Immature natural killer cell (primary cell): ENCODE results near the gene SEC16B. TPM values are rescaled to one million over a fixed set of nuclear protein-coding genes. Genes with fewer than 3 reads are reported as not detected.

ENCODE experiments used
- DNase-seq, 3 donors: peaks; one replicate each; pipeline ENCODE4 v3.0.0; 2022; ENCODE audit warnings: mixed read lengths in 1 of 3
- H3K27ac Mint-ChIP-seq, 6 donors: one replicate each; pipeline ENCODE4 v1.8.0; 2020; ENCODE audit warnings: mixed read lengths in 6 of 6, mild to moderate bottlenecking in 5 of 6, inconsistent platforms in 4 of 6, moderate library complexity in 3 of 6
- H3K27me3 Mint-ChIP-seq, 3 donors: one replicate each; pipeline ENCODE4 v1.8.0; 2020 to 2021; ENCODE audit warnings: low read depth in 3 of 3, mild to moderate bottlenecking in 3 of 3, mixed read lengths in 3 of 3, moderate library complexity in 3 of 3, inconsistent platforms in 1 of 3
- H3K36me3 Mint-ChIP-seq, 3 donors: one replicate each; pipeline ENCODE4 v1.8.0; 2020; ENCODE audit warnings: mixed read lengths in 3 of 3, inconsistent platforms in 2 of 3, mild to moderate bottlenecking in 2 of 3
- H3K4me1 Mint-ChIP-seq, 2 donors: one replicate each; pipeline ENCODE4 v1.8.0; 2020; ENCODE audit warnings: inconsistent platforms in 2 of 2, mild to moderate bottlenecking in 2 of 2, mixed read lengths in 2 of 2, moderate library complexity in 1 of 2
- H3K4me3 Mint-ChIP-seq, 5 donors: one replicate each; pipeline ENCODE4 v1.8.0; 2020; ENCODE audit warnings: mild to moderate bottlenecking in 5 of 5, mixed read lengths in 5 of 5, inconsistent platforms in 3 of 5, moderate library complexity in 3 of 5
- H3K9me3 Mint-ChIP-seq, 6 donors: one replicate each; pipeline ENCODE4 v1.8.0; 2020; ENCODE audit warnings: mild to moderate bottlenecking in 6 of 6, mixed read lengths in 6 of 6, inconsistent platforms in 4 of 6, moderate library complexity in 3 of 6
- polyA plus RNA-seq, 3 donors: library from polyadenylated mRNA; unstranded; fragments of 300-500 nt; fragmentation: Illumina TruSeq; gene quantifications; one replicate each; pipeline ENCODE4 v1.2.3, GENCODE V29; 2021

The SEC16B gene
- polyA plus RNA-seq, 3 donors from 2014 or later, result 0.21 TPM; not detected in 2

DNA sequence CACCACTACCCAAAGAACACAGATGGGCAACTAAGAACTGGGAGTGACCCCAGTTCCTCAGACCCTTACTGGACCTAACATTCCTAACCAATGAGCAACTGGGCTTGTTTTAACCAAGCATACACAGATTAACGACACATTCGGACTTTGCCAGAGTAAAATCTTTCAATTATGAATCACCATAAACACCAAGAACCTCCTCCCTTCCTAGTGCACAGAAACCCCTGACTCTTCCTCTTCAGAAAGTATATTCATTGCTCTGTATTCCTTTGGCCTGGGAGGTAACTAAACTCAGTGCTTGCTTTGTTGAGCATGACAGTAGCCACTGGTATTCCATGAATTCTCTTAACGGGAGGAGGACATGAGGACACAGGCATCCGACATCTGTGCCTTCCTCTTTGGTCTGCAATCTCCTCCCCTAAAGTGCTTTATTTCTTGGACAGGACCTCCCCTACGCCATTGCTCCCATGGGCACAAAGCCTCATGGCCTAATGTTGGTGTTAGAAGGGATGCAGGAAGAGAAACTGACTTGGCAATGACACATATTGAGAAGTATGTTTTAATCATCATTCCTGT, 42.7 kb downstream of the SEC16B start:
- Mint-ChIP-seq H3K27me3 (no peaks in the 10 kb centered on the region), H3K4me1 (no peaks in the 10 kb centered on the region), H3K27ac (no peak overlapping the region), H3K36me3 (no peaks in the 10 kb centered on the region), H3K9me3 (peaks cover 0 to 6% (median under 1%) of the 10 kb centered on the region in 6 donors), H3K4me3 (no peak overlapping the region)
- no peak for DNase-seq

DNA sequence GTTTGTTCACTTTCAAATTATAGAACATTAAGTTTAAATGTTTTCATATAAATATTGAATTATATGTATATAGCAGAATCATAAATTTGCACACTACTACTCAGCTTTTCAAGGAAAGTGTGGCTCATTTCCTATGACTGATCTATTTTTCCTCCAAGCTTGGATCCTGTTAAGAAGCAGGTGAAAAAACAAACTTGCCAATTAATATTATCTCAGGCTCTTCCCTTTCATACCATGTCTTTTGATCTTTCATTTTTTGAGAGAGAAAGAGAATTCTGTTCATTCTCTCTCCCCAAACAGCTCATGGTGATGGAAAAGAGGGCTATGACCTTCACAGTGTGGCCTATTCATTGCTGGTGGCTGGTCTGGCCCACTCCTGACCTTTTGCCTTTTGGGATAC, 43.7 kb downstream of the SEC16B start:
- Mint-ChIP-seq H3K4me3 (no peak overlapping the region), H3K36me3 (no peaks in the 10 kb centered on the region), H3K4me1 (no peaks in the 10 kb centered on the region), H3K9me3 (peaks cover 0 to 6% (median under 1%) of the 10 kb centered on the region in 6 donors), H3K27ac (no peak overlapping the region), H3K27me3 (no peaks in the 10 kb centered on the region)
- no peak for DNase-seq

GRCh38 chr1:177925006-177925405, 44.9 kb downstream of the SEC16B start:
- H3K9me3 Mint-ChIP-seq, result peaks cover 0 to 6% (median under 1%) of the 10 kb centered on the region in 6 donors
- H3K27ac Mint-ChIP-seq, result no peak overlapping the region
- DNase-seq, result no peak
- no peaks in the 10 kb centered on the region for H3K4me1 Mint-ChIP-seq
- H3K4me3 Mint-ChIP-seq, result no peak overlapping the region
- H3K36me3 Mint-ChIP-seq, result no peaks in the 10 kb centered on the region
- H3K27me3 Mint-ChIP-seq, result no peaks in the 10 kb centered on the region

DNA sequence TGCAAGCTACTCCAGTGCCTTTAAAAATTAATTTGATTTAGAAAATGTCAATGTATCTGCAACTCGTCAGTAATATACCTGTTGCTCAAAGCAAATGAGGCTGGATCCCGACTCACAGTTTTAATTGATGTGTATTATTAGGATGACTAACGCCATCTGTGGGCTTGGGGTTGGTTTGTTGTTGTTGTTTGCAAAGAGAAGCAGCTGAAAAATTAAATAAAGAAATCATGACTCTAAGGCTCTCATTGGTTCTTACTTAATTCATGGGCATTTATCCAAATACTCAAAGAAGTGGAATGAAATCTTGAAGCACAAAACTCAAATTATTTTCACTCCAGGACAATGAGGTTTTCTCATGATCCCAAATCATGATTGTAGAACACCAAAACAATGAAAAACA, 46.4 kb downstream of the SEC16B start:
- H3K27ac Mint-ChIP-seq, result no peak overlapping the region
- DNase-seq, result no peak
- no peaks in the 10 kb centered on the region for H3K36me3 Mint-ChIP-seq
- no peaks in the 10 kb centered on the region for H3K4me1 Mint-ChIP-seq
- H3K27me3 Mint-ChIP-seq, result no peaks in the 10 kb centered on the region
- H3K9me3 Mint-ChIP-seq, result peaks cover 0 to 6% (median 0%) of the 10 kb centered on the region in 6 donors
- no peak overlapping the region for H3K4me3 Mint-ChIP-seq

DNA sequence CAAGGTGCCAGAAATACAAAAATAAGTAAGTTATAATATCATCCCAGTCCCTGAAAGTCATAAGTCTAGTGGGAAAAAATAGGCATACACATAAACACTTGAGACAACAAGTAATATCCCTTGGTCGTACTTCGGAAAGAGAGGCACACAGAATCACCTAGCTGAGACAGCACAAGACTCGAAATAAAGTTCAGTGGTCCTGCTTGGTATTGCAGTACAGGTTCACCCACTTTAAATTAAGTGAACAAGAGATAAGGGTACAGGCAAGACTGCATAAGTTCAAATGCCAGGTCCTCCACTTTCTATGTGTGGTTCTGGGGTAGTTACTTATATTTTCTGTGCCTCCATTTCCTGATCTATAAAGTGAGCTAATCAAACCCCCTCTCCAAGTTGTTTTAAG, 47.6 kb downstream of the SEC16B start:
- no peaks in the 10 kb centered on the region for H3K4me1 Mint-ChIP-seq
- H3K27ac Mint-ChIP-seq, result no peak overlapping the region
- no peaks in the 10 kb centered on the region for H3K36me3 Mint-ChIP-seq
- H3K4me3 Mint-ChIP-seq, result no peak overlapping the region
- peaks cover 0 to 5% (median 0%) of the 10 kb centered on the region in 6 donors for H3K9me3 Mint-ChIP-seq
- no peak for DNase-seq
- no peaks in the 10 kb centered on the region for H3K27me3 Mint-ChIP-seq

DNA sequence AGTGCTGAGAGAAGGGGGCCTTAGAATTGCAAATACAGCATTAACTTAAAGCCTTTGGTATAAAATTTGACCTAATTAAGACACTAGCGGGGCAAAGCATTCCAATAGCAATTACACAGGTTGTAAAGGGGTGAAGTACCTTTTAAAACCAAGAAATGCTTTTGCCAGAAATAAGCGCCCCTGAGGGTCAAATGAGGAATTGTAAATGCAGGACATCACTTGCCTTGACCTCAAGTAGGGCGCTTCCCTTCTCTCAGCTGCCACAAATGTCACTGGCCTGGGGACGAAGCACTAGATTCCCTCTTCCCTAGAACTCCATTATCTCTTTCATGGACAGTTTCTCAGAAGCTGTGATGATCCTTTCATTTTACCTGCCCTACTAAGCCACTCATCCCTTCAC, 48.3 kb downstream of the SEC16B start:
- DNase-seq, result no peak
- Mint-ChIP-seq H3K27me3 (no peaks in the 10 kb centered on the region), H3K4me1 (no peaks in the 10 kb centered on the region), H3K36me3 (no peaks in the 10 kb centered on the region), H3K27ac (no peak overlapping the region), H3K9me3 (peaks cover 0 to 2% (median 0%) of the 10 kb centered on the region in 6 donors), H3K4me3 (no peak overlapping the region)

- Mint-ChIP-seq H3K4me3 (no peak overlapping the region), H3K27ac (no peak overlapping the region), H3K27me3 (no peaks in the 10 kb centered on the region), H3K9me3 (peaks cover 0 to 2% (median 0%) of the 10 kb centered on the region in 6 donors), H3K4me1 (no peaks in the 10 kb centered on the region), H3K36me3 (no peaks in the 10 kb centered on the region)
- no peak for DNase-seq
Observed at GRCh38 chr1:177920091-177920490, 49.8 kb downstream of the SEC16B start.

- DNase-seq, result no peak
- Mint-ChIP-seq H3K27me3 (no peaks in the 10 kb centered on the region), H3K27ac (no peak overlapping the region), H3K9me3 (peaks cover 0 to 2% (median 0%) of the 10 kb centered on the region in 6 donors), H3K4me3 (no peak overlapping the region), H3K36me3 (no peaks in the 10 kb centered on the region), H3K4me1 (no peaks in the 10 kb centered on the region)
Observed at GRCh38 chr1:177915641-177916040, 54.2 kb downstream of the SEC16B start.

GRCh38 chr1:177914603-177915002, 55.3 kb downstream of the SEC16B start:
- no peak for DNase-seq
- Mint-ChIP-seq H3K4me1 (no peaks in the 10 kb centered on the region), H3K27me3 (peaks cover 0 to 2% (median 0%) of the 10 kb centered on the region in 3 donors), H3K27ac (no peak overlapping the region), H3K9me3 (peaks cover 0 to 2% (median 0%) of the 10 kb centered on the region in 6 donors), H3K4me3 (no peak overlapping the region), H3K36me3 (no peaks in the 10 kb centered on the region)

DNA sequence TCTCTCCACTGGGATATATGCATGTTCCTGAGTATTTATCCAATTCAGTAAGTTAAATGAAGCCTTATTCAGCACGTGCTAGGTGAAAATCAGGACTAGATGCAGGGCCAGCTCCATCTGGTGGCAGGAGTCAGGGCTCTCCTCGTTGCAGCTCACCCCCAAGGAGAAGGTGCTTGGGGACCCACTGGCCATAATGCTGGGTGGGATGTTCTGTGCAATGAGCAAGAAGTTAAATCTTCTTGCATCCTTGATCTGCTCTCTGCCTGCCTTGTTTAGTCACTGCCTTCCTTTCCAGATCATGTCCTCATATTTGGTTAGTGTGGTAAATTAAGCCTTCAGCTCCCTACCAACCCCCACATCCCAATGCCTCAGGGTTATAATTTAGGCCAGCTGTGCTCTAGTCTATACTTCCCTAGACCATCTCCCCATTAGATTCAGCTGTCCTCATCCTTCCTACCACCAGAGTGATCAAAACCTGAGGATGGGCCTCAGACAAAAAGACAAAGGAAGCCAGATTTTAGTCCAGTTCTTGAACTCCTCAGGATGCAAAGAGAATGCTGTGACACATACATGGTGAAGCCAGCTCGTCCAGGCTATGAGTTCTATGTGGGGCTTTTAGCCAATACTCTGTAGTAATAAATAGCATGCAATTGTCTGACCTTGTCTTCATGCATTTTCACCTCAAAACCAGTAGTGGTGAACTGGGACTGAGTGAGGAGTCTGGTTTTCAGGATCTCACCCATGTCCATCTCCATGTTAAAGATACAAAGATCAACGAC, 55.9 kb downstream of the SEC16B start:
- Mint-ChIP-seq H3K27me3 (peaks cover 0 to 2% (median 0%) of the 10 kb centered on the region in 3 donors), H3K27ac (no peak overlapping the region), H3K4me1 (no peaks in the 10 kb centered on the region), H3K4me3 (no peak overlapping the region), H3K36me3 (no peaks in the 10 kb centered on the region), H3K9me3 (peaks cover 0 to 2% (median 0%) of the 10 kb centered on the region in 6 donors)
- DNase-seq, result no peak

DNA sequence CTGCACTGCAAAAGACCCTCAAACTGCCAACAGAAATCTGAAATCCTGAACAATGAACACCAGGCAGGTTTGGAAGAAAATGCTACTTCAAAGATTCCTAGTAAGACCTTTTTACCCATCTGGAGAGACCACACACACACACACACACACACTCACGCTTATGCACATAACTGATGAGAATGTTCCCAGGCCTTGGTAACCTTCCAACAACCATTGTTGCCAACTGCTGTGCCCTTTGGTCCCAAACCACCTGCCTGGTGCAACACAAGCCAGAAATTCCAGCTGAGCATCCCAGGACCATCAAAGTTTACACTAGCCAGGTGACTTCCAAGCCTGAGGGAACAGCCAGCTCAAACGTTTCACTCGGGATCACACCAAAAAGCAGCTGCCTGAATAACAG, 56.9 kb downstream of the SEC16B start:
- H3K4me1 Mint-ChIP-seq, result no peaks in the 10 kb centered on the region
- H3K4me3 Mint-ChIP-seq, result no peak overlapping the region
- peaks cover 0 to 2% (median 0%) of the 10 kb centered on the region in 3 donors for H3K27me3 Mint-ChIP-seq
- no peaks in the 10 kb centered on the region for H3K36me3 Mint-ChIP-seq
- H3K9me3 Mint-ChIP-seq, result peaks cover 0 to 5% (median under 1%) of the 10 kb centered on the region in 6 donors
- no peak overlapping the region for H3K27ac Mint-ChIP-seq
- no peak for DNase-seq

GRCh38 chr1:177909416-177909815, 60.4 kb downstream of the SEC16B start:
- peaks cover 0 to 5% (median 3%) of the 10 kb centered on the region in 6 donors for H3K9me3 Mint-ChIP-seq
- H3K4me1 Mint-ChIP-seq, result no peaks in the 10 kb centered on the region
- H3K27ac Mint-ChIP-seq, result no peak overlapping the region
- no peaks in the 10 kb centered on the region for H3K36me3 Mint-ChIP-seq
- H3K4me3 Mint-ChIP-seq, result no peak overlapping the region
- DNase-seq, result no peak
- H3K27me3 Mint-ChIP-seq, result peaks cover 0 to 2% (median 2%) of the 10 kb centered on the region in 3 donors

- no peaks in the 10 kb centered on the region for H3K4me1 Mint-ChIP-seq
- H3K9me3 Mint-ChIP-seq, result peaks cover 0 to 5% (median 2%) of the 10 kb centered on the region in 6 donors
- no peak for DNase-seq
- H3K27ac Mint-ChIP-seq, result no peak overlapping the region
- no peaks in the 10 kb centered on the region for H3K36me3 Mint-ChIP-seq
- H3K27me3 Mint-ChIP-seq, result peaks cover 0 to 2% (median 2%) of the 10 kb centered on the region in 3 donors
- no peak overlapping the region for H3K4me3 Mint-ChIP-seq
Observed at GRCh38 chr1:177907000-177907399, 62.9 kb downstream of the SEC16B start.

GRCh38 chr1:177905686-177906085, 64.2 kb downstream of the SEC16B start:
- H3K36me3 Mint-ChIP-seq, result no peaks in the 10 kb centered on the region
- H3K4me3 Mint-ChIP-seq, result no peak overlapping the region
- no peak for DNase-seq
- no peaks in the 10 kb centered on the region for H3K4me1 Mint-ChIP-seq
- H3K27ac Mint-ChIP-seq, result no peak overlapping the region
- peaks cover 0 to 7% (median 3%) of the 10 kb centered on the region in 6 donors for H3K9me3 Mint-ChIP-seq
- peaks cover 0 to 3% (median 2%) of the 10 kb centered on the region in 3 donors for H3K27me3 Mint-ChIP-seq
